K562 (cell line): ENCODE measurements around the gene KLF13. TPM values are rescaled to one million over a fixed set of nuclear protein-coding genes. Genes with fewer than 3 reads are reported as not detected.

Experiments used
- CBFA2T2 ChIP-seq: fragments of 450-650 bp; conservative IDR thresholded peaks from 2 replicates; pipeline ENCODE4 v1.6.1; 2017; ENCODE audit warnings: mild to moderate bottlenecking
- CBX2 ChIP-seq: fragments of 200-600 bp; sonication (generic); IDR thresholded peaks from one replicate; pipeline ENCODE4 v1.6.1; 2012; ENCODE audit warnings: mild to moderate bottlenecking, low read length, inconsistent platforms; ENCODE audit not compliant: insufficient read depth, poor library complexity, severe bottlenecking
- FIP1L1 ChIP-seq: fragments of 200-400 bp; formaldehyde crosslinking; IDR thresholded peaks from 2 replicates; pipeline ENCODE4 v1.6.1; 2018; ENCODE audit warnings: mild to moderate bottlenecking, low read depth, low read length; ENCODE audit not compliant: poor library complexity, severe bottlenecking
- ILF3 ChIP-seq: fragments of 450-650 bp; IDR thresholded peaks from 2 replicates; pipeline ENCODE4 v1.6.1; 2018; ENCODE audit warnings: antibody characterized with exemption, mild to moderate bottlenecking, moderate library complexity, borderline replicate concordance
- JUN ChIP-seq, 2 experiments: sonication (generic) in 1 of 2; formaldehyde crosslinking in 1 of 2; IDR thresholded peaks; 2 replicates each; pipeline versions ENCODE4 v1.6.1 to v1.8.0; 2012 to 2022; ENCODE audit warnings: borderline replicate concordance in 2 of 2, mild to moderate bottlenecking in 2 of 2, improper control_type of control experiment in 1 of 2, low read depth in 1 of 2, low read length in 1 of 2, missing genetic modification reagents in 1 of 2
- NR4A1 ChIP-seq, 2 experiments: fragments of 250-450 bp in 1 of 2; fragments of 450-650 bp in 1 of 2; sonication (Bioruptor Pico) in 1 of 2; IDR thresholded peaks; 2 replicates each; pipeline versions ENCODE4 v1.4.0 to v1.6.1; 2016 to 2020; ENCODE audit warnings: mild to moderate bottlenecking in 2 of 2, missing compliant biosample characterization in 1 of 2, missing genetic modification characterization in 1 of 2, moderate library complexity in 1 of 2
- ZNF77 ChIP-seq: fragments of 250-450 bp; sonication (Bioruptor Pico); IDR thresholded peaks from 2 replicates; pipeline ENCODE4 v1.5.0; 2020
- polyA plus RNA-seq, 8 experiments: library from polyadenylated mRNA; depleted of rRNA in 4 of 8; stranded (reverse) in 5 of 8; unstranded in 3 of 8; fragments of >200 nt; fragmentation: Nextera tagmentation in 2 of 8; fragmentation: Illumina TruSeq in 1 of 8; extraction: Ambion mirVana in 2 of 8; extraction: Trizol in 1 of 8; gene quantifications; 2 replicates each; pipeline versions ENCODE4 v1.2.1 to v1.2.3, GENCODE V29; 2011 to 2014; ENCODE audit warnings: inconsistent platforms in 1 of 8, missing spikeins in 1 of 8
- total RNA-seq, 7 experiments: library from RNA; depleted of rRNA in 6 of 7; stranded (reverse); fragments of >200 nt in 6 of 7; fragmentation: Illumina TruSeq in 2 of 7; extraction: Trizol in 2 of 7; gene quantifications; 2 replicates each; pipeline versions ENCODE4 v1.2.1 to v1.2.3, GENCODE V29; 2011 to 2021; ENCODE audit warnings: low replicate concordance in 1 of 7
- TF ChIP-seq, protein P1 (sequence below): fragments of 450-650 bp; IDR thresholded peaks from 2 replicates; pipeline ENCODE4 v1.6.1; 2016; ENCODE audit warnings: mild to moderate bottlenecking, moderate library complexity
- TF ChIP-seq, protein P2 (sequence below): fragments of 250-450 bp; sonication (Bioruptor Pico); IDR thresholded peaks from 2 replicates; pipeline ENCODE4 v1.4.0; 2020

KLF13 gene
- total and polyA plus RNA-seq, 9 of the 15 experiments (the other 6 are each of a cell fraction or from before 2014, with no cell fraction given), result 1.8 to 10.5 (median 4.8) TPM

DNA sequence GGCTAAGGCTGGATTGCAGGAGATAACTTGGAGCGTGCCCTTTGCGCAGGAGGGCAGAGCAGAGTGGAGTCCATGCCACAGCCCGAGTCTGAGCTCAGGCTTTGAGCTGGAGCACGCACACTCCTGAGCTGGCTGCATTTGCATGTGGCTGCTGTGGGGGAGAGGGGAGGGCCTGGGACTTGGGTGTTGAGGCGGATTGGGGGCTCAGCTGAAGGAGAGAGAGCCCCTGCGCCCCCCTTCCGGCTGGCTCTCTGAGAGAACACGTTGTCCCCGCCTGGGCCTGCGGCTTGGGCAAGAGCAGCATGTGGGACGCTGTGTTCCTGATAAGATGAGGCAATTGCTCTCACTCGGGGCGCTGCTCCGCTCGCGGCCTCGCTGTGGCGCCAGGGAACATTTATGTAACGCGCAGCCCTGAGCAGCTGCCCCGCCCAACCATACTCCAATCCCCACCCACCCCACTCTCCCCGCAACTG, 39.1 kb downstream of the KLF13 start (continued):
- TF ChIP-seq, protein P1, sequence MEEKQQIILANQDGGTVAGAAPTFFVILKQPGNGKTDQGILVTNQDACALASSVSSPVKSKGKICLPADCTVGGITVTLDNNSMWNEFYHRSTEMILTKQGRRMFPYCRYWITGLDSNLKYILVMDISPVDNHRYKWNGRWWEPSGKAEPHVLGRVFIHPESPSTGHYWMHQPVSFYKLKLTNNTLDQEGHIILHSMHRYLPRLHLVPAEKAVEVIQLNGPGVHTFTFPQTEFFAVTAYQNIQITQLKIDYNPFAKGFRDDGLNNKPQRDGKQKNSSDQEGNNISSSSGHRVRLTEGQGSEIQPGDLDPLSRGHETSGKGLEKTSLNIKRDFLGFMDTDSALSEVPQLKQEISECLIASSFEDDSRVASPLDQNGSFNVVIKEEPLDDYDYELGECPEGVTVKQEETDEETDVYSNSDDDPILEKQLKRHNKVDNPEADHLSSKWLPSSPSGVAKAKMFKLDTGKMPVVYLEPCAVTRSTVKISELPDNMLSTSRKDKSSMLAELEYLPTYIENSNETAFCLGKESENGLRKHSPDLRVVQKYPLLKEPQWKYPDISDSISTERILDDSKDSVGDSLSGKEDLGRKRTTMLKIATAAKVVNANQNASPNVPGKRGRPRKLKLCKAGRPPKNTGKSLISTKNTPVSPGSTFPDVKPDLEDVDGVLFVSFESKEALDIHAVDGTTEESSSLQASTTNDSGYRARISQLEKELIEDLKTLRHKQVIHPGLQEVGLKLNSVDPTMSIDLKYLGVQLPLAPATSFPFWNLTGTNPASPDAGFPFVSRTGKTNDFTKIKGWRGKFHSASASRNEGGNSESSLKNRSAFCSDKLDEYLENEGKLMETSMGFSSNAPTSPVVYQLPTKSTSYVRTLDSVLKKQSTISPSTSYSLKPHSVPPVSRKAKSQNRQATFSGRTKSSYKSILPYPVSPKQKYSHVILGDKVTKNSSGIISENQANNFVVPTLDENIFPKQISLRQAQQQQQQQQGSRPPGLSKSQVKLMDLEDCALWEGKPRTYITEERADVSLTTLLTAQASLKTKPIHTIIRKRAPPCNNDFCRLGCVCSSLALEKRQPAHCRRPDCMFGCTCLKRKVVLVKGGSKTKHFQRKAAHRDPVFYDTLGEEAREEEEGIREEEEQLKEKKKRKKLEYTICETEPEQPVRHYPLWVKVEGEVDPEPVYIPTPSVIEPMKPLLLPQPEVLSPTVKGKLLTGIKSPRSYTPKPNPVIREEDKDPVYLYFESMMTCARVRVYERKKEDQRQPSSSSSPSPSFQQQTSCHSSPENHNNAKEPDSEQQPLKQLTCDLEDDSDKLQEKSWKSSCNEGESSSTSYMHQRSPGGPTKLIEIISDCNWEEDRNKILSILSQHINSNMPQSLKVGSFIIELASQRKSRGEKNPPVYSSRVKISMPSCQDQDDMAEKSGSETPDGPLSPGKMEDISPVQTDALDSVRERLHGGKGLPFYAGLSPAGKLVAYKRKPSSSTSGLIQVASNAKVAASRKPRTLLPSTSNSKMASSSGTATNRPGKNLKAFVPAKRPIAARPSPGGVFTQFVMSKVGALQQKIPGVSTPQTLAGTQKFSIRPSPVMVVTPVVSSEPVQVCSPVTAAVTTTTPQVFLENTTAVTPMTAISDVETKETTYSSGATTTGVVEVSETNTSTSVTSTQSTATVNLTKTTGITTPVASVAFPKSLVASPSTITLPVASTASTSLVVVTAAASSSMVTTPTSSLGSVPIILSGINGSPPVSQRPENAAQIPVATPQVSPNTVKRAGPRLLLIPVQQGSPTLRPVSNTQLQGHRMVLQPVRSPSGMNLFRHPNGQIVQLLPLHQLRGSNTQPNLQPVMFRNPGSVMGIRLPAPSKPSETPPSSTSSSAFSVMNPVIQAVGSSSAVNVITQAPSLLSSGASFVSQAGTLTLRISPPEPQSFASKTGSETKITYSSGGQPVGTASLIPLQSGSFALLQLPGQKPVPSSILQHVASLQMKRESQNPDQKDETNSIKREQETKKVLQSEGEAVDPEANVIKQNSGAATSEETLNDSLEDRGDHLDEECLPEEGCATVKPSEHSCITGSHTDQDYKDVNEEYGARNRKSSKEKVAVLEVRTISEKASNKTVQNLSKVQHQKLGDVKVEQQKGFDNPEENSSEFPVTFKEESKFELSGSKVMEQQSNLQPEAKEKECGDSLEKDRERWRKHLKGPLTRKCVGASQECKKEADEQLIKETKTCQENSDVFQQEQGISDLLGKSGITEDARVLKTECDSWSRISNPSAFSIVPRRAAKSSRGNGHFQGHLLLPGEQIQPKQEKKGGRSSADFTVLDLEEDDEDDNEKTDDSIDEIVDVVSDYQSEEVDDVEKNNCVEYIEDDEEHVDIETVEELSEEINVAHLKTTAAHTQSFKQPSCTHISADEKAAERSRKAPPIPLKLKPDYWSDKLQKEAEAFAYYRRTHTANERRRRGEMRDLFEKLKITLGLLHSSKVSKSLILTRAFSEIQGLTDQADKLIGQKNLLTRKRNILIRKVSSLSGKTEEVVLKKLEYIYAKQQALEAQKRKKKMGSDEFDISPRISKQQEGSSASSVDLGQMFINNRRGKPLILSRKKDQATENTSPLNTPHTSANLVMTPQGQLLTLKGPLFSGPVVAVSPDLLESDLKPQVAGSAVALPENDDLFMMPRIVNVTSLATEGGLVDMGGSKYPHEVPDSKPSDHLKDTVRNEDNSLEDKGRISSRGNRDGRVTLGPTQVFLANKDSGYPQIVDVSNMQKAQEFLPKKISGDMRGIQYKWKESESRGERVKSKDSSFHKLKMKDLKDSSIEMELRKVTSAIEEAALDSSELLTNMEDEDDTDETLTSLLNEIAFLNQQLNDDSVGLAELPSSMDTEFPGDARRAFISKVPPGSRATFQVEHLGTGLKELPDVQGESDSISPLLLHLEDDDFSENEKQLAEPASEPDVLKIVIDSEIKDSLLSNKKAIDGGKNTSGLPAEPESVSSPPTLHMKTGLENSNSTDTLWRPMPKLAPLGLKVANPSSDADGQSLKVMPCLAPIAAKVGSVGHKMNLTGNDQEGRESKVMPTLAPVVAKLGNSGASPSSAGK, result peak; percentile 92
- TF ChIP-seq CBFA2T2, result peak; percentile 62
- no peak for TF ChIP-seq ZNF77 (CRISPR knock-in tag)
- TF ChIP-seq NR4A1 (CRISPR knock-in tag; IDR thresholded peaks at IDR 0.05), result no peak
- TF ChIP-seq NR4A1 (tag; IDR thresholded peaks at IDR 0.05), result 0 out of 2 replicates have a peak, but pooled peaks have one; percentile 72
- peak; percentile 48; the same call in 1 of the 2 replicates for TF ChIP-seq JUN (IDR thresholded peaks at IDR 0.05; ENCODE audit: borderline replicate concordance, low read depth, low read length)
- no peak for TF ChIP-seq JUN (CRISPR knock-in tag; IDR thresholded peaks at IDR 0.05; ENCODE audit: borderline replicate concordance)
- no peak for TF ChIP-seq ILF3
- TF ChIP-seq, protein P2, sequence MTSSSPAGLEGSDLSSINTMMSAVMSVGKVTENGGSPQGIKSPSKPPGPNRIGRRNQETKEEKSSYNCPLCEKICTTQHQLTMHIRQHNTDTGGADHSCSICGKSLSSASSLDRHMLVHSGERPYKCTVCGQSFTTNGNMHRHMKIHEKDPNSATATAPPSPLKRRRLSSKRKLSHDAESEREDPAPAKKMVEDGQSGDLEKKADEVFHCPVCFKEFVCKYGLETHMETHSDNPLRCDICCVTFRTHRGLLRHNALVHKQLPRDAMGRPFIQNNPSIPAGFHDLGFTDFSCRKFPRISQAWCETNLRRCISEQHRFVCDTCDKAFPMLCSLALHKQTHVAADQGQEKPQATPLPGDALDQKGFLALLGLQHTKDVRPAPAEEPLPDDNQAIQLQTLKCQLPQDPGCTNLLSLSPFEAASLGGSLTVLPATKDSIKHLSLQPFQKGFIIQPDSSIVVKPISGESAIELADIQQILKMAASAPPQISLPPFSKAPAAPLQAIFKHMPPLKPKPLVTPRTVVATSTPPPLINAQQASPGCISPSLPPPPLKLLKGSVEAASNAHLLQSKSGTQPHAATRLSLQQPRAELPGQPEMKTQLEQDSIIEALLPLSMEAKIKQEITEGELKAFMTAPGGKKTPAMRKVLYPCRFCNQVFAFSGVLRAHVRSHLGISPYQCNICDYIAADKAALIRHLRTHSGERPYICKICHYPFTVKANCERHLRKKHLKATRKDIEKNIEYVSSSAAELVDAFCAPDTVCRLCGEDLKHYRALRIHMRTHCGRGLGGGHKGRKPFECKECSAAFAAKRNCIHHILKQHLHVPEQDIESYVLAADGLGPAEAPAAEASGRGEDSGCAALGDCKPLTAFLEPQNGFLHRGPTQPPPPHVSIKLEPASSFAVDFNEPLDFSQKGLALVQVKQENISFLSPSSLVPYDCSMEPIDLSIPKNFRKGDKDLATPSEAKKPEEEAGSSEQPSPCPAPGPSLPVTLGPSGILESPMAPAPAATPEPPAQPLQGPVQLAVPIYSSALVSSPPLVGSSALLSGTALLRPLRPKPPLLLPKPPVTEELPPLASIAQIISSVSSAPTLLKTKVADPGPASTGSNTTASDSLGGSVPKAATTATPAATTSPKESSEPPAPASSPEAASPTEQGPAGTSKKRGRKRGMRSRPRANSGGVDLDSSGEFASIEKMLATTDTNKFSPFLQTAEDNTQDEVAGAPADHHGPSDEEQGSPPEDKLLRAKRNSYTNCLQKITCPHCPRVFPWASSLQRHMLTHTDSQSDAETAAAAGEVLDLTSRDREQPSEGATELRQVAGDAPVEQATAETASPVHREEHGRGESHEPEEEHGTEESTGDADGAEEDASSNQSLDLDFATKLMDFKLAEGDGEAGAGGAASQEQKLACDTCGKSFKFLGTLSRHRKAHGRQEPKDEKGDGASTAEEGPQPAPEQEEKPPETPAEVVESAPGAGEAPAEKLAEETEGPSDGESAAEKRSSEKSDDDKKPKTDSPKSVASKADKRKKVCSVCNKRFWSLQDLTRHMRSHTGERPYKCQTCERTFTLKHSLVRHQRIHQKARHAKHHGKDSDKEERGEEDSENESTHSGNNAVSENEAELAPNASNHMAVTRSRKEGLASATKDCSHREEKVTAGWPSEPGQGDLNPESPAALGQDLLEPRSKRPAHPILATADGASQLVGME (CRISPR knock-in tag), result no peak
- no peak for TF ChIP-seq FIP1L1
- no peak for TF ChIP-seq CBX2
